Stimulated activated CD4-positive, alpha-beta T cell treated with anti-CD3 and anti-CD28 coated beads, Interleukin-15, amount 100 ng/mL, for 48 hours (primary cell): ENCODE results near the gene TMEM176A.
"Not testable (repeated sequence)": the region's sequence is repeated elsewhere in the genome, so short reads cannot be mapped to it uniquely, and the experiment has no call there.

Source experiments
- DNase-seq, 2 donors: peaks; one replicate each; pipeline ENCODE4 v3.0.0-alpha.2; 2020; ENCODE audit warnings: low read depth in 2 of 2

Gene TMEM176A

GRCh38 chr7:150788474-150789269 lies 11.9 kb upstream of the TMEM176A start:
- DNase-seq: no peak

GRCh38 chr7:150790416-150791075 lies 10.0 kb upstream of the TMEM176A start:
- no peak for DNase-seq

GRCh38 chr7:150791304-150791703 lies 9.3 kb upstream of the TMEM176A start:
- no peak for DNase-seq

GRCh38 chr7:150791746-150792452 lies 8.7 kb upstream of the TMEM176A start:
- no peak for DNase-seq

GRCh38 chr7:150793569-150794238 lies 6.9 kb upstream of the TMEM176A start:
- DNase-seq: no peak

GRCh38 chr7:150797661-150798060 lies 2.9 kb upstream of the TMEM176A start:
- no peak for DNase-seq

- DNase-seq: no peak
These were observed 1.4 kb upstream of the TMEM176A start for GRCh38 chr7:150799156-150799555.

GRCh38 chr7:150799741-150800580 lies 608 bp upstream of the TMEM176A start, which contains the start of gene TMEM176B:
Gene TMEM176B (minus strand): TSS chr7:150800364. CDS start chr7:150796569, 3,795 bp downstream.
- no peak for DNase-seq

- no peak for DNase-seq
These were observed 825 bp downstream of the TMEM176A start for GRCh38 chr7:150801242-150801945.

GRCh38 chr7:150801946-150802771 lies 1.6 kb downstream of the TMEM176A start:
- DNase-seq: no peak

GRCh38 chr7:150803161-150803860 lies 2.7 kb downstream of the TMEM176A start:
- no peak for DNase-seq

GRCh38 chr7:150804802-150805201 lies 4.2 kb downstream of the TMEM176A start:
- no peak for DNase-seq

GRCh38 chr7:150805864-150806263 lies 5.3 kb downstream of the TMEM176A start:
- DNase-seq: no peak

- DNase-seq: no peak
These were observed 5.9 kb downstream of the TMEM176A start for GRCh38 chr7:150806454-150806853.

- no peak for DNase-seq
These were observed 6.3 kb downstream of the TMEM176A start for GRCh38 chr7:150806863-150807262.

GRCh38 chr7:150807616-150808438 lies 7.3 kb downstream of the TMEM176A start:
- not testable (repeated sequence) for DNase-seq

- no peak for DNase-seq
These were observed 13.9 kb downstream of the TMEM176A start for GRCh38 chr7:150814328-150815001.
